IMR-90 (cell line): ENCODE results near the gene TRIM41.

Experiments used
- BHLHE40 ChIP-seq: fragments of 150-350 bp; IDR thresholded peaks from 2 replicates; pipeline ENCODE4 v1.6.1; 2016; ENCODE audit warnings: mild to moderate bottlenecking, low read depth, low read length
- MAZ ChIP-seq: IDR thresholded peaks from 2 replicates; pipeline ENCODE4 v1.6.1; 2012; ENCODE audit warnings: low read depth, mild to moderate bottlenecking, low read length, improper control_type of control experiment, moderate library complexity, borderline replicate concordance
- POLR2A ChIP-seq: IDR thresholded peaks from 2 replicates; pipeline ENCODE4 v1.6.1; 2012; ENCODE audit warnings: mild to moderate bottlenecking, low read depth, low read length
- RCOR1 ChIP-seq: IDR thresholded peaks from 2 replicates; pipeline ENCODE4 v1.6.1; 2012; ENCODE audit warnings: mild to moderate bottlenecking, low read length, improper control_type of control experiment; ENCODE audit not compliant: insufficient replicate concordance
- RFX5 ChIP-seq: IDR thresholded peaks from 2 replicates; pipeline ENCODE4 v1.8.0; 2012; ENCODE audit warnings: low read depth, mild to moderate bottlenecking, low read length, moderate library complexity
- TF ChIP-seq, protein P1 (sequence below): conservative IDR thresholded peaks from 2 replicates; pipeline ENCODE4 v1.5.1; 2012; ENCODE audit warnings: mild to moderate bottlenecking, low read depth, low read length, improper control_type of control experiment
- TF ChIP-seq, protein P2 (sequence below): fragments of 150-350 bp; IDR thresholded peaks from 2 replicates; pipeline ENCODE4 v1.6.1; 2016; ENCODE audit warnings: low read depth, mild to moderate bottlenecking, low read length, moderate library complexity, borderline replicate concordance
- TF ChIP-seq, protein P3 (sequence below): fragments of 150-350 bp; IDR thresholded peaks from 2 replicates; pipeline ENCODE4 v1.6.1; 2017; ENCODE audit warnings: mild to moderate bottlenecking, antibody characterized with exemption, low read length, low read depth

DNA sequence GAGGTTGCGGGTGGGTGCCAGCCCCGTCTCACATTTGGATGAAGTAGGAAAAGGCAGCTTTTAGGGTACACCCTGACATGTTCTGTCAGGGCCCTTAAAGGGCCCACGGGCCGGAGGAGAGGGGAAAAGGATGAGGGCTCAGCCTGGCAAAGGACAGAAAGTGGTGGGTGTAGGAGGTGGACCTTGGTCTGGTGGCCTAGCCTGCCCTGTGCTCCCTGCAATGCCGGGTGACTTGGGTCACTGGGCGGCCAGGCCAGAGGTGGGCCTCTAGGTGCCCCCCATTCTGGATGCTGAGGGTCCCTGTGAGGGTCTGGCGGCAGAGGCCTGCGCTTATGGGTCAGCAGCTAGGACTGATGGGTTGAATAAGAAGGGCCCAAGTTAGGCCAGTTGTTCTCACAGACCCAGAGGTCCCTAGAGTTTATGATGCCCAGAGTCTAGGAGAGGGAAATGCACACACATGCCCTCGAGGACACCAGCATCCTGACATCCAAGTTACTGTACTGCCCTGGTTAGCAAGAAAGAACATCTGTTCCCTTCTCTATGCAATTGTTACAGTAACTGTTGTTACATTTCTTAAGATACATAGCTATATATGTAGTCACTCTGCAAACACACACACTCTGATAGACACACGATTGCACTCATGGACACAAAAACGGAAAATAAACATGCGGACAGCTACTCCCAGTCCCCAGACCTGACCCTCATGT is 30.6 kb upstream of the TRIM41 start:
- TF ChIP-seq, protein P1, sequence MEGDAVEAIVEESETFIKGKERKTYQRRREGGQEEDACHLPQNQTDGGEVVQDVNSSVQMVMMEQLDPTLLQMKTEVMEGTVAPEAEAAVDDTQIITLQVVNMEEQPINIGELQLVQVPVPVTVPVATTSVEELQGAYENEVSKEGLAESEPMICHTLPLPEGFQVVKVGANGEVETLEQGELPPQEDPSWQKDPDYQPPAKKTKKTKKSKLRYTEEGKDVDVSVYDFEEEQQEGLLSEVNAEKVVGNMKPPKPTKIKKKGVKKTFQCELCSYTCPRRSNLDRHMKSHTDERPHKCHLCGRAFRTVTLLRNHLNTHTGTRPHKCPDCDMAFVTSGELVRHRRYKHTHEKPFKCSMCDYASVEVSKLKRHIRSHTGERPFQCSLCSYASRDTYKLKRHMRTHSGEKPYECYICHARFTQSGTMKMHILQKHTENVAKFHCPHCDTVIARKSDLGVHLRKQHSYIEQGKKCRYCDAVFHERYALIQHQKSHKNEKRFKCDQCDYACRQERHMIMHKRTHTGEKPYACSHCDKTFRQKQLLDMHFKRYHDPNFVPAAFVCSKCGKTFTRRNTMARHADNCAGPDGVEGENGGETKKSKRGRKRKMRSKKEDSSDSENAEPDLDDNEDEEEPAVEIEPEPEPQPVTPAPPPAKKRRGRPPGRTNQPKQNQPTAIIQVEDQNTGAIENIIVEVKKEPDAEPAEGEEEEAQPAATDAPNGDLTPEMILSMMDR = no peak
- TF ChIP-seq RFX5 (no peak), BHLHE40 (no peak), MAZ (no peak), RCOR1 (no peak), POLR2A (no peak)
- TF ChIP-seq, protein P2, sequence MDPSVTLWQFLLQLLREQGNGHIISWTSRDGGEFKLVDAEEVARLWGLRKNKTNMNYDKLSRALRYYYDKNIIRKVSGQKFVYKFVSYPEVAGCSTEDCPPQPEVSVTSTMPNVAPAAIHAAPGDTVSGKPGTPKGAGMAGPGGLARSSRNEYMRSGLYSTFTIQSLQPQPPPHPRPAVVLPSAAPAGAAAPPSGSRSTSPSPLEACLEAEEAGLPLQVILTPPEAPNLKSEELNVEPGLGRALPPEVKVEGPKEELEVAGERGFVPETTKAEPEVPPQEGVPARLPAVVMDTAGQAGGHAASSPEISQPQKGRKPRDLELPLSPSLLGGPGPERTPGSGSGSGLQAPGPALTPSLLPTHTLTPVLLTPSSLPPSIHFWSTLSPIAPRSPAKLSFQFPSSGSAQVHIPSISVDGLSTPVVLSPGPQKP = no peak
- TF ChIP-seq, protein P3, sequence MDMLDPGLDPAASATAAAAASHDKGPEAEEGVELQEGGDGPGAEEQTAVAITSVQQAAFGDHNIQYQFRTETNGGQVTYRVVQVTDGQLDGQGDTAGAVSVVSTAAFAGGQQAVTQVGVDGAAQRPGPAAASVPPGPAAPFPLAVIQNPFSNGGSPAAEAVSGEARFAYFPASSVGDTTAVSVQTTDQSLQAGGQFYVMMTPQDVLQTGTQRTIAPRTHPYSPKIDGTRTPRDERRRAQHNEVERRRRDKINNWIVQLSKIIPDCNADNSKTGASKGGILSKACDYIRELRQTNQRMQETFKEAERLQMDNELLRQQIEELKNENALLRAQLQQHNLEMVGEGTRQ = no peak
